ENCODE results near the gene GPS1.

DNA sequence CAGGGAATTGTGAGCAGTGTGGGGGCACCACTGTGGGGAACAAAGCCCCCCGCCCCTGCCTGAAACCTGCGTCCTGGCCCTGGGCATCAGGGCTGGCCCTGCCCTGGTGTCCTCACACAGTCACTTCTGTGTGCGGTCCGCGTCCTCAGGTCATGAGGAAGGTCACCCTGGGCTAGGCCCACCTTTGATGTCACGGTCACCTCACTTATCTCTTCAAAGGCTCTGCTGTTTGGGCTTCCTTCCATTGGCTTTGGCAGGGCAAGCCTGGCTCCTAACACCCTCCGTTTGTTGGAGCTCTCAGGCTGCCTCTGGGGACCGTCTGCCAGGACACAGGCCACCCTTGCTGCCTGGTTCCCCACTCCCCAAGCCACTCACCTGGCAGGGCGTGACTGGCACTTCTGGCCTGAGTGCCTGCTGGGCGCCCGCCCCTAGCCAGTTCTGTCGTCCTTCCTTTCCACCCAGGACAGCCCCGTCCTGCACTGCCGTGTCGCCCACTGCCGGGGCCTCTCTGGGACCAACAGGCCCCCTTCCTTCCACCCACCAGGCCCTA lies 37.9 kb upstream of the GPS1 start:
- TF ChIP-seq, protein P1, sequence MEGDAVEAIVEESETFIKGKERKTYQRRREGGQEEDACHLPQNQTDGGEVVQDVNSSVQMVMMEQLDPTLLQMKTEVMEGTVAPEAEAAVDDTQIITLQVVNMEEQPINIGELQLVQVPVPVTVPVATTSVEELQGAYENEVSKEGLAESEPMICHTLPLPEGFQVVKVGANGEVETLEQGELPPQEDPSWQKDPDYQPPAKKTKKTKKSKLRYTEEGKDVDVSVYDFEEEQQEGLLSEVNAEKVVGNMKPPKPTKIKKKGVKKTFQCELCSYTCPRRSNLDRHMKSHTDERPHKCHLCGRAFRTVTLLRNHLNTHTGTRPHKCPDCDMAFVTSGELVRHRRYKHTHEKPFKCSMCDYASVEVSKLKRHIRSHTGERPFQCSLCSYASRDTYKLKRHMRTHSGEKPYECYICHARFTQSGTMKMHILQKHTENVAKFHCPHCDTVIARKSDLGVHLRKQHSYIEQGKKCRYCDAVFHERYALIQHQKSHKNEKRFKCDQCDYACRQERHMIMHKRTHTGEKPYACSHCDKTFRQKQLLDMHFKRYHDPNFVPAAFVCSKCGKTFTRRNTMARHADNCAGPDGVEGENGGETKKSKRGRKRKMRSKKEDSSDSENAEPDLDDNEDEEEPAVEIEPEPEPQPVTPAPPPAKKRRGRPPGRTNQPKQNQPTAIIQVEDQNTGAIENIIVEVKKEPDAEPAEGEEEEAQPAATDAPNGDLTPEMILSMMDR (conservative IDR thresholded peaks at IDR 0.05; ENCODE audit: low read depth in 2 of 2), result no peak
- no peak for TF ChIP-seq EZH2 (IDR thresholded peaks at IDR 0.05; ENCODE audit: low read depth, unreplicated experiment)
- TF ChIP-seq EZH2phosphoT487 (IDR thresholded peaks at IDR 0.05; ENCODE audit: unreplicated experiment), result no peak
- TF ChIP-seq JUNB (IDR thresholded peaks at IDR 0.05; ENCODE audit: unreplicated experiment), result no peak
- TF ChIP-seq REST (IDR thresholded peaks at IDR 0.05; ENCODE audit: unreplicated experiment), result no peak
- no peak for TF ChIP-seq POLR2AphosphoS5 (IDR thresholded peaks at IDR 0.05; ENCODE audit: low read depth)
- no peak for TF ChIP-seq STAT1 (IDR thresholded peaks at IDR 0.05; ENCODE audit: unreplicated experiment)
- no peak for TF ChIP-seq CREB1 (CRISPR knock-in tag; IDR thresholded peaks at IDR 0.05; ENCODE audit: low read depth)
- no peak for TF ChIP-seq ZNF114 (CRISPR knock-in tag; IDR thresholded peaks at IDR 0.05)
- TF ChIP-seq ETS1 (IDR thresholded peaks at IDR 0.05), result no peak
- TF ChIP-seq NANOG (IDR thresholded peaks at IDR 0.05; ENCODE audit: borderline replicate concordance), result no peak
- no peak for TF ChIP-seq ZNF462 (CRISPR knock-in tag; IDR thresholded peaks at IDR 0.05)
- no peak for TF ChIP-seq ZNF331 (CRISPR knock-in tag; IDR thresholded peaks at IDR 0.05; ENCODE audit: low read depth)
